HepG2 (cell line): ENCODE data around the gene VSX1. TPM values are rescaled to one million over a fixed set of nuclear protein-coding genes. Genes with fewer than 3 reads are reported as not detected.

Experiments
- ATAC-seq: fragments of 200-7000 bp; cut with Tn5 transposase; 3 replicates; pipeline ENCODE4 v1.9.1; 2020; ENCODE audit warnings: mild to moderate bottlenecking, moderate library complexity
- BruUV-seq: library from RNA; stranded (reverse); fragments of 400-500 nt; replicated peaks from 2 replicates; lab custom pipeline; 2021; lab: Mats Ljungman, UMichigan
- CTCF ChIA-PET: fragments of 300-600 bp; formaldehyde crosslinking; extraction: SDS; loops from one replicate; lab custom pipeline; 2021; ENCODE audit warnings: low total read pairs, inconsistent platforms, low intra/inter-chr PET ratio; lab: Yijun Ruan, JAX
- POLR2A ChIA-PET: fragments of 350-600 bp; sonication (Branson Sonifier 250); formaldehyde crosslinking; loops from one replicate; lab custom pipeline; 2020; ENCODE audit warnings: antibody characterized with exemption, inconsistent platforms; lab: Yijun Ruan, JAX
- DNase-seq: peaks from one replicate; pipeline ENCODE4 v3.0.0-alpha.2; 2015; ENCODE audit warnings: low spot score
- FAIRE-seq: peaks from 3 replicates; lab custom pipeline; 2011; peaks lifted over from hg19 to GRCh38; lab: Jason Lieb, UNC
- H2AFZ ChIP-seq: one replicate; pipeline ENCODE4 v1.6.1; 2011; ENCODE audit warnings: low read length, inconsistent platforms
- H3K27ac ChIP-seq: fragments of 300-600 bp; 3 replicates; pipeline ENCODE4 v1.8.0; 2011; ENCODE audit warnings: mixed run types, mild to moderate bottlenecking, mixed read lengths, low read length, inconsistent platforms; ENCODE audit not compliant: insufficient read depth; ENCODE audit errors: extremely low read length
- H3K27me3 ChIP-seq, 2 experiments: fragments of 200-600 bp in 1 of 2; 2 replicates in 1 of 2; 3 replicates in 1 of 2; pipeline versions ENCODE4 v1.6.0 to v1.8.0; 2011; ENCODE audit warnings: low read length in 2 of 2, mild to moderate bottlenecking in 2 of 2, moderate library complexity in 2 of 2, inconsistent platforms in 1 of 2; ENCODE audit not compliant: insufficient read depth in 2 of 2, control insufficient read depth in 1 of 2
- H3K36me3 ChIP-seq, 2 experiments: fragments of 200-600 bp in 1 of 2; replicated peaks in 1 of 2; 2 replicates in 1 of 2; 3 replicates in 1 of 2; pipeline versions ENCODE4 v1.5.1 to v1.8.0; 2011; ENCODE audit warnings: low read length in 2 of 2, inconsistent platforms in 1 of 2; ENCODE audit not compliant: insufficient read depth in 2 of 2, control insufficient read depth in 1 of 2
- H3K4me1 ChIP-seq: 2 replicates; pipeline ENCODE4 v1.5.1; 2012; ENCODE audit warnings: low read length, inconsistent platforms; ENCODE audit not compliant: insufficient read depth
- H3K4me2 ChIP-seq: 2 replicates; pipeline ENCODE4 v1.6.0; 2011; ENCODE audit warnings: low read depth, low read length, inconsistent platforms
- H3K4me3 ChIP-seq, 3 experiments: fragments of 200-600 bp in 1 of 3; sonication (generic), shearing (Covaris generic) in 1 of 3; replicated peaks in 1 of 3; 2 replicates each; pipeline ENCODE4 v1.5.1; 2011 to 2016; ENCODE audit warnings: low read length in 3 of 3, inconsistent platforms in 2 of 3, low read depth in 2 of 3, mild to moderate bottlenecking in 2 of 3, control low read depth in 1 of 3, mixed read lengths in 1 of 3; ENCODE audit not compliant: insufficient read depth in 1 of 3
- H3K79me2 ChIP-seq: one replicate; pipeline ENCODE4 v1.6.1; 2011; ENCODE audit warnings: low read length, inconsistent platforms; ENCODE audit not compliant: insufficient read depth
- H3K9ac ChIP-seq: 2 replicates; pipeline ENCODE4 v1.6.0; 2011; ENCODE audit warnings: mild to moderate bottlenecking, low read depth, low read length, inconsistent platforms; ENCODE audit not compliant: insufficient read depth
- H3K9me3 ChIP-seq: 2 replicates; pipeline ENCODE4 v1.5.1; 2012; ENCODE audit warnings: mild to moderate bottlenecking, low read length
- H4K20me1 ChIP-seq: 2 replicates; pipeline ENCODE4 v1.6.0; 2011; ENCODE audit warnings: inconsistent platforms, mild to moderate bottlenecking, low read length, moderate library complexity; ENCODE audit not compliant: insufficient read depth
- CEBPG ChIP-seq: IDR thresholded peaks from 2 replicates; pipeline ENCODE4 v1.6.1; 2016
- STAT5B ChIP-seq: sonication (generic); formaldehyde crosslinking; IDR thresholded peaks from 2 replicates; pipeline ENCODE4 v1.4.0; 2020; ENCODE audit warnings: missing genetic modification reagents
- ZBTB3 ChIP-seq: sonication (generic); formaldehyde crosslinking; IDR thresholded peaks from 2 replicates; pipeline ENCODE4 v1.4.0; 2020; ENCODE audit warnings: low read depth, mild to moderate bottlenecking, moderate library complexity, missing genetic modification reagents, borderline replicate concordance
- ZNF563 ChIP-seq: sonication (generic); formaldehyde crosslinking; IDR thresholded peaks from 2 replicates; pipeline ENCODE4 v1.8.0; 2022; ENCODE audit warnings: mild to moderate bottlenecking, moderate library complexity, missing genetic modification reagents
- ZNF674 ChIP-seq: sonication (generic); formaldehyde crosslinking; IDR thresholded peaks from 2 replicates; pipeline ENCODE4 v1.5.0; 2020; ENCODE audit warnings: low read depth, mild to moderate bottlenecking, missing genetic modification reagents
- WGBS: methylation state at CpG from one replicate; pipeline ENCODE4 v1.1.6; 2017; ENCODE audit warnings: low lambda C conversion rate; 5-methylcytosine and 5-hydroxymethylcytosine counted together
- in situ Hi-C: cut with HindIII; loops from 2 replicates; pipeline ENCODE4 v1.10.0; 2017; ENCODE audit warnings: low pct_unique_long_range_greater_than_20kb; ENCODE audit not compliant: extremely low pct_ligation_motif_present
- intact Hi-C: fragments of 100-400 bp; cut with micrococcal nuclease; formaldehyde crosslinking; loops from one replicate; pipeline ENCODE4 v1.10.0; 2022; ENCODE audit not compliant: unreplicated experiment
- polyA plus RNA-seq, 8 experiments: library from polyadenylated mRNA; depleted of rRNA in 3 of 8; stranded (reverse) in 7 of 8; unstranded in 1 of 8; fragments of >200 nt; fragmentation: Illumina TruSeq in 4 of 8; extraction: Trizol in 4 of 8; gene quantifications; 2 replicates each; pipeline versions ENCODE4 v1.2.1 to v1.2.3, GENCODE V29; 2011 to 2016; ENCODE audit warnings: low read depth in 4 of 8, missing spikeins in 1 of 8, mixed read lengths in 1 of 8; ENCODE audit not compliant: insufficient read depth in 1 of 8
- total RNA-seq, 5 experiments: library from RNA; depleted of rRNA; stranded (reverse); fragments of >200 nt; fragmentation: Illumina TruSeq; extraction: Trizol; gene quantifications; 2 replicates each; pipeline ENCODE4 v1.2.3, GENCODE V29; 2016; ENCODE audit warnings: low read depth in 1 of 5
- TF ChIP-seq, protein P1 (sequence below): sonication (generic); formaldehyde crosslinking; IDR thresholded peaks from 2 replicates; pipeline ENCODE4 v1.8.0; 2022; ENCODE audit warnings: mild to moderate bottlenecking, missing genetic modification reagents, moderate library complexity
- TF ChIP-seq, protein P2 (sequence below): sonication (generic); formaldehyde crosslinking; IDR thresholded peaks from 2 replicates; pipeline ENCODE4 v1.4.0; 2020; ENCODE audit warnings: low read depth, mild to moderate bottlenecking, missing genetic modification reagents

The VSX1 gene
- total and polyA plus RNA-seq, 2 of the 13 experiments (the other 11 are each of a cell fraction or from before 2014, with no cell fraction given), result 0.04 TPM; not detected in 1

DNA sequence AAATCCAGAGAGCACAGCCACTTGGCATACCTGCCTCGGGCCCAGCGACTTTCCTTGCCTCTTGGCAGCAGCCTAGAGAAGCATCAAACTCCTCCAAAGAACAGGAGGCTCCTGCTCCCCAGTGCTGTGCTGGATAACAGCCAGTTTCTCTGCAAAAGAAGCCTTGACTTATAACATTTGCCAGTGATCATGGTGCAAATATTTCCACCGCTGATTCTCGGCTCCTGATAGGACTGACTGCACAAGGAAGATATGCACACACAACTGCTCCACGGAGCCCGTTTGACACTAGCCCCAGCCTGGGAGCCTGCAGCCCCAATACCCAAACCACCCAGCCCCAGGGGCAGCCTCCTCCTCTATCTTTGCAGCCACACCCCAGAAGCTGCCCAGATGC lies 41.5 kb downstream of the VSX1 start:
- Histone ChIP-seq H3K4me2 (no peak overlapping the region), H3K36me3 (no peaks in the 10 kb centered on the region), H3K27me3 (peaks cover 0 to 5% of the 10 kb centered on the region in 2 experiments; a peak in 1 of 5 replicates), H3K4me3 (no peak overlapping the region), H3K9me3 (no peaks in the 10 kb centered on the region), H3K27ac (no peak overlapping the region), H4K20me1 (no peaks in the 10 kb centered on the region), H2AFZ (no peak overlapping the region), H3K79me2 (no peaks in the 10 kb centered on the region), H3K9ac (no peak overlapping the region), H3K4me1 (peaks cover 42% of the 10 kb centered on the region)
- DNase-seq (no peak), ATAC-seq (no peak), FAIRE-seq (no peak)
- in situ Hi-C loops (no loop called here), intact Hi-C loops (no loop called here)
- 69% methylated on average over 6 of the region's 6 CpGs for WGBS
- BruUV-seq, result no TSS peak
- ChIA-PET POLR2A (no interaction called here), CTCF (no interaction called here)
- TF ChIP-seq ZBTB3 (CRISPR knock-in tag), result no peak
- TF ChIP-seq ZNF563 (CRISPR knock-in tag), result no peak
- TF ChIP-seq STAT5B (CRISPR knock-in tag), result no peak
- no peak for TF ChIP-seq ZNF674 (CRISPR knock-in tag)
- TF ChIP-seq, protein P1, sequence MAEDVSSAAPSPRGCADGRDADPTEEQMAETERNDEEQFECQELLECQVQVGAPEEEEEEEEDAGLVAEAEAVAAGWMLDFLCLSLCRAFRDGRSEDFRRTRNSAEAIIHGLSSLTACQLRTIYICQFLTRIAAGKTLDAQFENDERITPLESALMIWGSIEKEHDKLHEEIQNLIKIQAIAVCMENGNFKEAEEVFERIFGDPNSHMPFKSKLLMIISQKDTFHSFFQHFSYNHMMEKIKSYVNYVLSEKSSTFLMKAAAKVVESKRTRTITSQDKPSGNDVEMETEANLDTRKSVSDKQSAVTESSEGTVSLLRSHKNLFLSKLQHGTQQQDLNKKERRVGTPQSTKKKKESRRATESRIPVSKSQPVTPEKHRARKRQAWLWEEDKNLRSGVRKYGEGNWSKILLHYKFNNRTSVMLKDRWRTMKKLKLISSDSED (CRISPR knock-in tag), result no peak
- TF ChIP-seq, protein P2, sequence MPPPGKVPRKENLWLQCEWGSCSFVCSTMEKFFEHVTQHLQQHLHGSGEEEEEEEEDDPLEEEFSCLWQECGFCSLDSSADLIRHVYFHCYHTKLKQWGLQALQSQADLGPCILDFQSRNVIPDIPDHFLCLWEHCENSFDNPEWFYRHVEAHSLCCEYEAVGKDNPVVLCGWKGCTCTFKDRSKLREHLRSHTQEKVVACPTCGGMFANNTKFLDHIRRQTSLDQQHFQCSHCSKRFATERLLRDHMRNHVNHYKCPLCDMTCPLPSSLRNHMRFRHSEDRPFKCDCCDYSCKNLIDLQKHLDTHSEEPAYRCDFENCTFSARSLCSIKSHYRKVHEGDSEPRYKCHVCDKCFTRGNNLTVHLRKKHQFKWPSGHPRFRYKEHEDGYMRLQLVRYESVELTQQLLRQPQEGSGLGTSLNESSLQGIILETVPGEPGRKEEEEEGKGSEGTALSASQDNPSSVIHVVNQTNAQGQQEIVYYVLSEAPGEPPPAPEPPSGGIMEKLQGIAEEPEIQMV, result no peak
- TF ChIP-seq CEBPG, result no peak
